Hypothalamus (tissue), 51 donors: ENCODE results near the gene PIGN.

Experiments
- DNase-seq, 51 donors: peaks; one replicate each; lab custom pipeline; 2025; lab: John Stamatoyannopoulos, UW

PIGN gene, protein sequence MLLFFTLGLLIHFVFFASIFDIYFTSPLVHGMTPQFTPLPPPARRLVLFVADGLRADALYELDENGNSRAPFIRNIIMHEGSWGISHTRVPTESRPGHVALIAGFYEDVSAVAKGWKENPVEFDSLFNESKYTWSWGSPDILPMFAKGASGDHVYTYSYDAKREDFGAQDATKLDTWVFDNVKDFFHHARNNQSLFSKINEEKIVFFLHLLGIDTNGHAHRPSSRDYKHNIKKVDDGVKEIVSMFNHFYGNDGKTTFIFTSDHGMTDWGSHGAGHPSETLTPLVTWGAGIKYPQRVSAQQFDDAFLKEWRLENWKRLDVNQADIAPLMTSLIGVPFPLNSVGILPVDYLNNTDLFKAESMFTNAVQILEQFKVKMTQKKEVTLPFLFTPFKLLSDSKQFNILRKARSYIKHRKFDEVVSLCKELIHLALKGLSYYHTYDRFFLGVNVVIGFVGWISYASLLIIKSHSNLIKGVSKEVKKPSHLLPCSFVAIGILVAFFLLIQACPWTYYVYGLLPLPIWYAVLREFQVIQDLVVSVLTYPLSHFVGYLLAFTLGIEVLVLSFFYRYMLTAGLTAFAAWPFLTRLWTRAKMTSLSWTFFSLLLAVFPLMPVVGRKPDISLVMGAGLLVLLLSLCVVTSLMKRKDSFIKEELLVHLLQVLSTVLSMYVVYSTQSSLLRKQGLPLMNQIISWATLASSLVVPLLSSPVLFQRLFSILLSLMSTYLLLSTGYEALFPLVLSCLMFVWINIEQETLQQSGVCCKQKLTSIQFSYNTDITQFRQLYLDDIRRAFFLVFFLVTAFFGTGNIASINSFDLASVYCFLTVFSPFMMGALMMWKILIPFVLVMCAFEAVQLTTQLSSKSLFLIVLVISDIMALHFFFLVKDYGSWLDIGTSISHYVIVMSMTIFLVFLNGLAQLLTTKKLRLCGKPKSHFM

DNA sequence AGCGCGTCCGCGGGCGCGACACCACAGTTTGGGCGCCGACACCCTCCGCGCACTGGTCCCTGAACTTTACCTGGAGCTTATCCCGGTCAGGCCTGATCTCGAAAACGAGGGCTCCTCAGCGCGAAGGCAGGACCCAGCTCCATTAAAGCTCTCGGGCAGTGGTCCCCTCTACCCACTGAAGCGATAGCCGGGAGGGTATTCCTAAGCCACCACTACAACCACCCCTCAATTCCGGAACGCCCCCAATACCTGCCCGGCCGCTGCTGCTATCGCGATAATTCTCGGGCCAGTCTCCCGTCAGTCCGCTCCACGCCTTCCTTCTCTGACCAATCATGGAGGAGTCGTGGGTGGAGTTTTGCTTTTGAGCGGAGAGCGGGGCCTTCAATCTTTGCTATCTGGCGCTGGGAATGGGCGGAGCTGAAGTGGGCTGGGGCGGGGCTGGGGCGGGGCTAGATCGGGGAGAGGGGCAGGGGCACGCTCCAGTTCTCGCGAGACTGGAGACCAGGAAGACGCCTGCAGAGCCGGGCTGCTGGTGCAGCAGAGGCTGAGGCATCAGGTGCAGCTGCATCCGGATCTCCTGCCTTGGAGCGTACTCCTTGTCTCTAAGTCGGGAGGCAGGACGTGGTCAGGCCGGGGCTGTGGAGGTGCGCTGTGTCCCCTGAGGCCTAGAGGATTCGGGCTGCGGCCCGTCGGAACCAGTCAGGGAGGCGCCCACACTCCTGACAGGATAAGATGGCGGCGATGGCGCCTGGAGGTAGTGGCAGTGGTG lies at the start of gene PIGN, which contains the start of gene RELCH:
Gene PIGN, minus strand, starts transcription at position 283 of the 769 bp plus-strand sequence. CDS start 25,703 bp downstream, outside the sequence.
Gene RELCH, plus strand, starts transcription at position 482 of the 769 bp plus-strand sequence. Its CDS starts 251 bp downstream, at position 733.
- DNase-seq: peak; percentile 71 to 98 (median 94)

DNA sequence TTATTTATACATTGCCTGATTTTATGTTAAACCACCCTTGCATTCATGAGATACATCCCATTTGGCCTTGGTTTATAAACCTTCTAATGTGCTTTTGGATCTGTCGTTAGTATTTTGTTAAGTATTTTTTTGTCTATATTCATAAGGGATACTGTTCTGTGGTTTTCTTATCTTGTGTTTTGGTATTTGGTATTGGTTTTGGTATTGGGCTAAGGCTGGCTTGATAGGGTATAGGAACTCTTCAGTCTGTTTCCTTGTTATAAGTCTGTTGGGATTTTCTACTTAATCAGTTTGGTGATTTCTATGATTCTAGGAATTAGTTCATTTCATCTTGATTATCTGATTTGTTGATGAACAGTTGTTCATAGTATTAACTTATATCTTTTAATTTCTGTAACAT lies 49.4 kb upstream of the PIGN start:
- no peak for DNase-seq

DNA sequence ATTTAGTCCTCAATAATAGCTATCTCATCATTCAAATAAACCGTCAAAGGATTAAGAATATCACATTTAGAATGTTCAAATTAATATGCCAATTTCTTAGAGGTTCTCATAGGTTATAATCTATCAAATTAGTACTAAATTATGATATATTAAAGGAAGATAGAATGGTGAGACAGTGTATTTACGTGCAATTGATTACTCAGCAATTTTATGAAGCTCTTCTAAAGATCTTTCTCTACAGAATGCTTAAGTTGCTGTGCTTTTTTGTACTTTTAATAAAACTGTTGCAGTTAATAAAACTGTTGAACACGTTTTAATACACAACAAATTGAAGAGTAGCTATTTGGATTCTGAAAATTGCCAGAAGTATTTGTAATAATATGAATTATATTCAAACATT lies 39.2 kb upstream of the PIGN start:
- no peak for DNase-seq

DNA sequence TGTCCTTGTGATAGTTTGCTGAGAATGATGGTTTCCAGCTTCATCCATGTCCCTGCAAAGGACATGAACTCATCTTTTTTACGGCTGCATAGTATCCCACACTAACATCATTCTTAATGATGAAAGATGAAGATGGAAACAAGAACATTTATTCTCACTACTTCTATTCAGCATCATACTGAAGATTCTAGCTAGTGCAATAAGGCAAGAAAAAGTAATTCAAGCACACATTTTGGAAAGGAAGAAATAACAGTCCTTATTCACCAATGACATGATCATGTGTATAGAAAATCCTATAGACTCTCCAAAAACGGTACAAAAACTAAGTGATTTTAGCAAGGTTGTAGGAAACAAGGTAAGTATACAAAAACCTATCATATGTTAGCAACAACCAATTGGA lies 37.4 kb upstream of the PIGN start:
- no peak for DNase-seq

DNA sequence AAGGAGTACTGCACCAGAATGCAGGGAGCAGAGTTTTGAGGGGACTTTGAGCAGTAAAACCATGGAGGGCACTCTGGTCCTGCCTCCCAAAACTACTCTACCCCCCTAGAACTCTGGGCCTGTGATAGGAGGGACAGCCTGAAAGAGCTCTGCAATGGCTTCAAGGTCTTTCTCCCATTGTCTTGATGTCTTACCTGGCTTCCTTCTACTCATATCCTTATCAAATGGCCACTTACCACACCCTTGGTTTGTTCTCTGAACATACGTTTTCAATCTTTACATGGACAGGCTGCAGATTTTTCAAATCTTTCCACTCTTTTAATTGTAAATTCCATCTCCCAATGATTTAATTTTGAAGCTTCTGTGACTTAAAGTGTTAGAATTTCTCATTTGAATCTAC lies 27.9 kb upstream of the PIGN start:
- no peak for DNase-seq

DNA sequence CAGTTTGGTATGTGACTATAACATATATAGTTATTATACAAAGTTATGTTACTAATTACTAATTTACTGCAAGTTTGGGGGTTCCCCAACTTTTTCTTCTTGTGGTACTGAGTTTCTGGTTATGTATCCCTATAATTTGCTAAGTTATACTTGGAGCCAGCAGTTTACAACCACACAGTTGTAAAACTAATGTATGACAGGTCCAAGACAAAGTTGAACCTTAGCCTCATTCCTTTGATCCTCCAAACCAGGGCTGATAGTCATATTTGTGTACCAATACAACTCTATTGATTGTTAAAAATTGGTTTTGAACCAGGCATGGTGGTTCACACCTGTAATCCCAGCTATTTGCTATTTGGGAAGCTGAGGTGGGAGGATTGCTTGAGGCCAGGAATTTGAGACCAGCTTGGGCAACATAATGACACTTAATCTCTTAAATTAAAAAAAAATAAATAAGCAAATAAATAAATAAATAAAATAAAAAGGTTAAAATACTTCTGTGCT lies 24.5 kb upstream of the PIGN start:
- DNase-seq: no peak

DNA sequence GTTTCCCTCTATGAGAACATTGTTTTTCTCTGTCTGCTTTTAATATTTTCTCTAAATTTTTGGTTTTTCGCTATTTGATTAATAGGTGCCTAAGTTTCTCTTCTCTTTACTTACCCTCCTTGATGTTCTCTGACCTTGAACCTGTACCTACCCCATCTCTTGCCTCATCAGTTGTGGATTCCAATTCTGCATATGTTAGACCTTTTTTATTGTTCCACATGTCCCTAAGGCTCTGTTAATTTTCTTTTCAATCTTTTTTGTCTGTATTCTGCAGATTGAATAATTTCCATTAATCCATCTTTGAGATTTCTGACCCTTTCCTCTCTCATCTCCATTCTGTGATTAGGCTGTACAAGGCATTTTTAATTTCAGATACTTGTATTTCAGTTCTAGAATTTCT lies 23.3 kb upstream of the PIGN start:
- DNase-seq: no peak

DNA sequence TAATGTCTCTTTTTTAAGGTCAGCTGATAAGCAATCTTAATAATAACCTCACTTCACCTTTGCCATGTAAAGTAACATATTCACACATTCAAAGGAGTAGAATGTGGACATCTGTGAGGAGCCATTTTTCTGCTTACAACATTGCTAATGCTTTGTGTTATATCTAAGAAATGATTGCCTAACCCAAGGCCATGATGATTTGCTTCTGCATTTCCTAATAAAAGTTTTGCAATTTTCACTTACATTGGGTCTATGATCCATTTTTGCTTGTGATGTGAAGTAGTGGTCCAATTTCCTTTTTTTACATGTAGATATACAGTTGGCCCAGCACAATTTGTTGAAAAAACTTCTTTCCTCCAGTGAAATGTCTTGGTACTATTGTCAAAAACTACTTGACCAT lies 22.2 kb upstream of the PIGN start:
- no peak for DNase-seq

DNA sequence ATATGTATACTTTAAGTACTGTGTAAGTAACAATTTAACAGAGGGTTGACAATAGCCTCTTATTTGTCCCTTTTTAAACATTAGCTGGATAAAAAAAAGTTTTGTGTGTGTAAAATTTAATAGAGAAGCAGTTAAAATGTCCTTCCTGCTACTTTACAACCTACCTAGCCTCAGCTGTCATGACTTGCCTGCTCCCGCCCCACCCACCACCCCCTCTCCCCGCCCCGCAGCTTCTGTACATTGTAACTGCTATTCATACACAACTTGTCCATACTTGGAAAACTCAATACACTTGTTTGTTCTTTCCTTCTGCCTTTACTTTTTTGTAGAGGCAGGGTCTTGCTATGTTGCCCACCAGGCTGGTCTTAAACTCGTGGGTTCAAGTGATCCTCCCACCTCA lies 19.7 kb upstream of the PIGN start:
- DNase-seq: no peak

DNA sequence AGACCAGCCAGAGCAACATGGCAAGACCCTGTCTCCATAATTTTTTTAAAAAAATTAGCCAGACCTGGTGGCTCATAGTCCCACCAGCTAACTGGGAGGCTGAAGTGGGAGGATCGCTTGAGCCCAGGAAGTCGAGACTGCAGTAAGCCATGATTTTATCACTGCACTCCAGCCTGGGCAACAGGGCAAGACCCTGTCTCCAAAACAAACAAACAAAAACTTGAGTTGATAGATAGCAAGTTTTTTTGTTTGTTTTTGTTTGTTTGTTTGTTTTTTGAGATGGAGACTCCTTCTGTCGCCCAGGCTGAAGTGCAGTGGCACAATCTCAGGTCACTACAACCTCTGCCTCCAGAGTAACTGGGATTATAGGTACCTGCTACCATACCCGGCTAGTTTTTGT lies 19.0 kb upstream of the PIGN start:
- no peak for DNase-seq

DNA sequence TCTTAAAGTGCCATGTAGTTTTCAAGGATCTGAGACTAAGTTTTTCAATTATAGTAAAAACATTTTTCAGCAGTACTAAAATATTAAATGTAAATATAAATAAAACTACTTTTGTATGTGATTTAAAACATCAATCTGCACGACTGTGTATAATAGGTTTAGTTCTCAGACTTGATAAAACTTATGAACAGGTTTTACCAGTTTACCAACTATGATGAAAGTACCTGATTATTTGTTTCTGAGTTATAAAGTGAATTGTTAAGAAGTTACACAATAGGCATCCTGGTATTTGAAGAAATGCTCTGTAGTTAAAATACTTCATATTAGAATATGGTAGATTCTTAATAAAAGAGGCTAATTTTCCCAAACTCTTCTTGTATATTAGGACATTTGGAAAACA lies 15.0 kb upstream of the PIGN start:
- DNase-seq: no peak

DNA sequence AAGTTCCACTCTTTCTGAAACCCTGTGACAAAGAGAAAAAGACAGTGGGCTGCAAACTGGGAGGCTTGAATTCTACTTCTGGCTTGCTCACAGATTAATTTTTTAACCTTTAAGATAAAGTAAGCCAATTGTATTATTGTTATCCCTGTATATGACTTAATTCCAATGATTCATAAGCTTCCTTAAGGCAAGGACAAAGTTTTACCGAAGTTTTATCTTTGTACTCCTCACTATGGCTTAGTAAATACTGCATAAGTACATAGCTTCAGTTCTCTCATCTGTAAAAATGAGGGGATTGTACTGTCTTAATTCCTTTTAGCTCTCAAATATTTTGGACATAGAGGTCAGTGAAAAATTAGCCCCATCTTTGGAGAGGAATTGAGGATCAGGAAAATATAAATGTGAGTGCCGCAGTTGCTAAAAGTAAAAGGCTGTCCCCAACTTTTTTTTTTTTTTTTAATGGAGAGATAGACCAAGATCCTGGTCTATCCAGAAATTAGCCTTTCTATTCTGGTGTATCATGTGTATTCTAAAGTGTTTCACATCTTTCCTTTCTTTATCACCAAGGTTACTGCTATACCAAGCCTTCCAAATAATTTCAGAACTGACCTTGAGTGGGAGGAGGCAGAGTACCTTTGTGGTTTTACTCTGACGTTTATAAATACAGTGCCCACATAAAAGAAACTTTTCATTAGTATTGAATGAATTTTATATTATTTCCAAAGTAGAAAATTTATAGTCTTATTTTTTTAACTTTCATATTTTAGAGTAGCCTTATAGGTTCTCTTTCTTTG lies 13.5 kb upstream of the PIGN start:
- no peak for DNase-seq

DNA sequence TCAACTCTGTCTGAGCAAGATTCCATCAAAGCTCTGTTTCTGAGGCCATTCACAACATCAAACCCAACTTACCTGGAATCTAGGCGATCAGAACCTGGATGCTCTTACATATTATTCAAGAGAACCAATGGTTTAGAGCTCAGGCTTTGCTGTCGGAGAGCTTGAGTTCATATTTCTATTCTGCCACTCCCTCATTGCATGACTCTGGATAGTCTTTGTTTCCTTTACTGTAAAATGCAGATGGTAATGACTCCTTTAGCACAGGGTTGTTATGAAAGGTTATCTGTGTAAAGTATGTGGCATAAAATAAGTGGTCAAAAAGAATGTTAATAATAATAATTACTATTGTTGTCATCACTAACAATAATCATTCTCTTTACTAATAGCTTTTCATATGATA lies 12.8 kb upstream of the PIGN start:
- no peak for DNase-seq

DNA sequence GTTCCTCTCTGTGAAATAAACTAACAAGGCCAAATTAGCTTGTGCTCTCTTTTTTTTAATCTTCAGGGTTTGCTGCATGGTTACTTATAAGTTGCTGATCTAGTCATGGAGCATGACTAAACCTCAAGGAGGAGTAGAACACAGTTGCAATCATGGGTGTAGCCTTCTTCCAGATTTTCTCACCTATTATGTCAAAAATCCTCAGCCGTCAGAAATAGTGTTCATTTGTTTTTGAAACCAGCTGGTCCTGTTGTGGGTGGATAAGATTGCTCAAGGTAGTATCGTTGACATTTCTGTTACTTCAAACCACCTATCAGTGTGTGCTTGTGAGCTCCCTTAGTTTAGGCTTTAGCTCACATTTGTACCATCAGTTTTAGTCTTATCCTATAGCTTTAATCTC lies 11.4 kb upstream of the PIGN start:
- DNase-seq: no peak

DNA sequence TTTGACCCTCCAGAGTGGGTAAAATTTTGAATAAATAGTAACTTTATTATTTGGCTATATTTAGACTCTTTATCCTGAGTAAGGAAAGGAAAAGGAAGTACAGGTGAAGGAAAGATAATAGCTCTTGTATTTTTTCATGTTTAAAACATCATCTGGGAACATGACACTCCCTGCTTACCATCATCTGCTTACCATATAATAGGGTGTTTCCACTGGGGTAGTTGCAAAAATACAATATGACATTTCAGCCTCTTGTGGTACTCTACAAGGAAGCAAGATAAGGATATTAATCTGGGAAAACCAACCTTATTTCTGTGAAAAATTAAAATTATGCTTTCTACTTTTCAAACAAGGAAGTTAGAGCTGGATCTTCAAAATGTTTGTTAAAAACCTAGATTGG lies 10.1 kb upstream of the PIGN start:
- no peak for DNase-seq

DNA sequence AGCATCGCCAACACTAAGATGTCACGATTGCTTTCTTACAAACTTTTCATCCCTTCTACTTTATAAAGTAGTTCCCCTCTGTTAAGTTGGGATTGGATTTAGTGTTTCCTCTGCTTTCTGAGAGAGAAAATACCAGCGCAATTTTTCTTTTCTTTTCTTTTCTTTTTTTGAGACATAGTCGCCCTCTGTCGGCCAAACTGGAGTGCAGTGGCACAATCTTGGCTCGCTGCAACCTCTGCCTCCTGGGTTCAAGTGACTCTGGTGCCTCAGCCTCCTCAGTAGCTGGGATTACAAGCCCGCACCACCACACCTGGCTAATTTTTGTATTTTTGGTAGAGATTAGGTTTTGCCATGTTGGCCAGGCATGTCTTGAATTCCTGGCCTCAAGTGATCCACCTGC lies 9.2 kb upstream of the PIGN start:
- no peak for DNase-seq

DNA sequence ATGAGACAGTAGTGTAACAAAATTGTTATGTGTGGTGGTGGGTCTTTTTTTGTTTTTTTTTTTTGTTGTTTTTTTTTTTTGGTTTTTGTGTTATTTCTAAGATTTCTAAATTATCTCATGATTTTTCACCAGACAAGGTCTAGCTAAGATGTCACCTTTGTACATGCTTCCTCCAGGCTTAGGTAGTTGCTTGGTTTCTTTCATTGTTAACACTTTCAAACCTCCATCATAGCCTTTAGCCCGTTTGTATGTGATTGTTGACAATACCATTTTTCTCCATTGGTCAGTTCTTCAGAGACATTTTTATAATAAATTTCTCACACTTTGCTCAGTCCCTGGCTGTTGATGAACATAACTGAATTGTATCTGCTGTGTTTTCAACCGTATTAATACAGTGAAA lies 2.4 kb upstream of the PIGN start:
- DNase-seq: no peak

DNA sequence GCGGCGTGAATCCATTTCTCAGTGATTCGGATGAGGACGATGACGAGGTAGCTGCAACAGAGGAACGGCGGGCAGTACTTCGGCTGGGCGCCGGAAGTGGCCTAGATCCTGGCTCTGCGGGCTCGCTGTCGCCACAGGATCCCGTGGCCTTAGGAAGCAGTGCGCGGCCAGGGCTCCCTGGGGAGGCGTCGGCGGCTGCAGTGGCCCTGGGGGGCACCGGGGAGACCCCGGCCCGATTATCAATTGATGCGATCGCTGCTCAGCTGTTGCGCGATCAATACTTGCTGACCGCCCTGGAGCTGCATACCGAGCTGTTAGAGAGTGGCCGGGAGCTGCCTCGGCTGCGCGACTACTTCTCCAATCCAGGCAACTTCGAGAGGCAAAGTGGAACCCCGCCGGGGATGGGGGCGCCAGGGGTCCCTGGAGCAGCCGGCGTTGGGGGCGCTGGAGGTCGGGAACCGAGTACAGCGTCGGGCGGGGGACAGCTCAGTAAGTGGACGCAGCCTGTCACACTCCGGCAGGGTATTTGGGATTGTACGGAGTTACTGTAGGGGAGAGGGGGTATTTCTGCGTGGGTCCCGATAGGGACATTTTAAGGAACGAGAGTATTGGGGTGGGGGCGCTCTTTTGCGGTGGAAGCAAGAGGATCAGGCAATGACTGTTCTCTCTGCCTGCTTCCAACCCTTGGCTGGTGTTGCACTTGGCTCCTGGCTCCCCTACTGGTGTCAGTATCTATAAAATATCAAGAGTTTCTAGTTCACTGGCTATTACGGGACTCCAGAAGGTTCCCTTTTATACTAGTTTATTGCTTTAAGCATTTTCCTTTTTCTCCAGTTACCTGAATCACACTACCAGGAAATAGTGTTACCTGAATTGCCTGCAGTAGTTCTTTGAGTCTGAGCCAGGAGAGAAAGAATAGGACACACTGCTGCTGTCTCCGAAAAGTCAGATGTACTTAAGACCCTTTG lies 971 bp upstream of the PIGN start:
- DNase-seq: peak in 22 of 51 donors; percentile 3 to 57 (median 26)

DNA sequence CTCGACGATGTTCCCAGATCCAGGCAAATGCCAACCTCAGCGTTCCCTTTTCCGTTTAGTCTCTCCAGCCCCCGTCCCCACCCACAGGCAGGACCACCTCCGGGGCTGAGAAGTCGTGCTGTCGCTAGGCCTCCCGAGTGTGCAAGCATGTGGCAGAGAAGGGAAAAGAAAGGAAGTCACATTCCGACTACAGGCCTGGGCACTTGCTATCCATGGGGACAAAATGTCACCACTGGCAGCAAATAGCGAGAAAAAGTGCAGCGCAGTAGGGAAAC lies 420 bp downstream of the PIGN start:
- peak in 14 of 51 donors; percentile 30 to 75 (median 51) for DNase-seq
